BJ (cell line): ENCODE measurements around the gene BORCS5. TPM values are rescaled to one million over a fixed set of nuclear protein-coding genes. Genes with fewer than 3 reads are reported as not detected.

Experiments used
- CTCF ChIA-PET: fragments of 350-600 bp; formaldehyde crosslinking; extraction: SDS; loops from one replicate; lab custom pipeline; 2021; ENCODE audit warnings: antibody characterized with exemption, inconsistent platforms; lab: Yijun Ruan, JAX
- POLR2A ChIA-PET: fragments of 300-600 bp; sonication (Branson Sonifier 250); formaldehyde crosslinking; extraction: SDS; loops from one replicate; lab custom pipeline; 2021; ENCODE audit warnings: antibody characterized with exemption; lab: Charles Lee
- DNase-seq: peaks from one replicate; pipeline ENCODE4 v3.0.0-alpha.2; 2011; ENCODE audit warnings: low read depth
- H3K27me3 ChIP-seq: 2 replicates; pipeline ENCODE4 v1.6.0; 2011; ENCODE audit warnings: low read length; ENCODE audit not compliant: control insufficient read depth, insufficient read depth
- H3K36me3 ChIP-seq: 2 replicates; pipeline ENCODE4 v1.5.1; 2011; ENCODE audit warnings: low read length; ENCODE audit not compliant: control insufficient read depth, insufficient read depth
- H3K4me3 ChIP-seq: 2 replicates; pipeline ENCODE4 v1.5.1; 2011; ENCODE audit warnings: low read depth, mild to moderate bottlenecking, control low read depth, low read length
- polyA plus RNA-seq: library from polyadenylated mRNA; depleted of rRNA; stranded (reverse); fragments of >200 nt; gene quantifications from 2 replicates; pipeline ENCODE4 v1.2.3, GENCODE V29; 2011
- TF ChIP-seq, protein P1 (sequence below): IDR thresholded peaks from 2 replicates; pipeline ENCODE4 v1.5.1; 2011; ENCODE audit warnings: low read depth, mild to moderate bottlenecking, control low read depth, inconsistent platforms, low read length, moderate library complexity; ENCODE audit not compliant: insufficient read depth

Gene BORCS5
- polyA plus RNA-seq, 1 experiment, result 11.9 TPM

- no peak for DNase-seq
These were observed 84.5 kb downstream of the BORCS5 start for GRCh38 chr12:12441429-12441807.

GRCh38 chr12:12441843-12442461, 85.1 kb downstream of the BORCS5 start:
- DNase-seq, result no peak
- POLR2A ChIA-PET, result interaction anchor here (0.5 kb wide), 1 partner anchor 229 kb away, joined by 3 read pairs; no protein-coding TSS in a partner anchor
- no peak overlapping the region for H3K4me3 ChIP-seq
- TF ChIP-seq, protein P1, sequence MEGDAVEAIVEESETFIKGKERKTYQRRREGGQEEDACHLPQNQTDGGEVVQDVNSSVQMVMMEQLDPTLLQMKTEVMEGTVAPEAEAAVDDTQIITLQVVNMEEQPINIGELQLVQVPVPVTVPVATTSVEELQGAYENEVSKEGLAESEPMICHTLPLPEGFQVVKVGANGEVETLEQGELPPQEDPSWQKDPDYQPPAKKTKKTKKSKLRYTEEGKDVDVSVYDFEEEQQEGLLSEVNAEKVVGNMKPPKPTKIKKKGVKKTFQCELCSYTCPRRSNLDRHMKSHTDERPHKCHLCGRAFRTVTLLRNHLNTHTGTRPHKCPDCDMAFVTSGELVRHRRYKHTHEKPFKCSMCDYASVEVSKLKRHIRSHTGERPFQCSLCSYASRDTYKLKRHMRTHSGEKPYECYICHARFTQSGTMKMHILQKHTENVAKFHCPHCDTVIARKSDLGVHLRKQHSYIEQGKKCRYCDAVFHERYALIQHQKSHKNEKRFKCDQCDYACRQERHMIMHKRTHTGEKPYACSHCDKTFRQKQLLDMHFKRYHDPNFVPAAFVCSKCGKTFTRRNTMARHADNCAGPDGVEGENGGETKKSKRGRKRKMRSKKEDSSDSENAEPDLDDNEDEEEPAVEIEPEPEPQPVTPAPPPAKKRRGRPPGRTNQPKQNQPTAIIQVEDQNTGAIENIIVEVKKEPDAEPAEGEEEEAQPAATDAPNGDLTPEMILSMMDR, result no peak
- no peaks in the 10 kb centered on the region for H3K36me3 ChIP-seq
- H3K27me3 ChIP-seq, result no peaks in the 10 kb centered on the region
- CTCF ChIA-PET, result interaction anchor here (1.0 kb wide), 1 partner anchor 64 kb away, joined by 3 read pairs; no protein-coding TSS in a partner anchor

More at GRCh38 chr12:12441429-12441807, 84.5 kb downstream of the BORCS5 start:
- Histone ChIP-seq H3K4me3 (no peak overlapping the region), H3K27me3 (no peaks in the 10 kb centered on the region), H3K36me3 (no peaks in the 10 kb centered on the region)
- ChIA-PET POLR2A (no interaction called here), CTCF (interaction anchor here (1.0 kb wide), 1 partner anchor 64 kb away, joined by 3 read pairs; no protein-coding TSS in a partner anchor)
- TF ChIP-seq, protein P1, result no peak

DNA sequence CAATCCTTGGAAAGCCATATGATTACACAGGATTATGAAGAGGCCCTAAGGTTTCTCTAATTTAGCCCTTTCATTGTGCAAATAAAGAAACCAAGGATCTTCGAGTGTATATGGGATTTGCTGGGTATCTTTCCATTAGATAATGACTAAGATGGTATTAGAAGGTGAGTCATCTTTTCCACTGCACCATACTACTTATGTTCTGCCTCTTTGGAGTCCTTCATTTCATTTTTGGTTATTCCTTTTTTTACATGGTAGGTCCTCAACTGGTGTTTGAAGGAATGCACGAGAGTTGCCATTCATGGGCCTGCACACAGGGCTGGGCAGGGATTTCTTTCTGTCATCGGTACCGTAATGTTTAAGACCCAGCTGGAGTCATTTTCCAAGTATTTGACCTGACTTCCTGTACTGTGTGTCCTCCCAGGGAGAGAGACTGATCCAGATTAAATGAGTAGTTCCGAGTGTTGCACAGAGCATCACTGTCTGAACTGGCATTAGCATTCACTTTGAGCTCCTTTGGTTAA, 85.7 kb downstream of the BORCS5 start:
- Histone ChIP-seq H3K4me3 (no peak overlapping the region), H3K36me3 (no peaks in the 10 kb centered on the region), H3K27me3 (no peaks in the 10 kb centered on the region)
- ChIA-PET CTCF (no interaction called here), POLR2A (interaction anchor here (0.5 kb wide), 1 partner anchor 229 kb away, joined by 3 read pairs; no protein-coding TSS in a partner anchor)
- TF ChIP-seq, protein P1, result no peak
- DNase-seq, result no peak

DNA sequence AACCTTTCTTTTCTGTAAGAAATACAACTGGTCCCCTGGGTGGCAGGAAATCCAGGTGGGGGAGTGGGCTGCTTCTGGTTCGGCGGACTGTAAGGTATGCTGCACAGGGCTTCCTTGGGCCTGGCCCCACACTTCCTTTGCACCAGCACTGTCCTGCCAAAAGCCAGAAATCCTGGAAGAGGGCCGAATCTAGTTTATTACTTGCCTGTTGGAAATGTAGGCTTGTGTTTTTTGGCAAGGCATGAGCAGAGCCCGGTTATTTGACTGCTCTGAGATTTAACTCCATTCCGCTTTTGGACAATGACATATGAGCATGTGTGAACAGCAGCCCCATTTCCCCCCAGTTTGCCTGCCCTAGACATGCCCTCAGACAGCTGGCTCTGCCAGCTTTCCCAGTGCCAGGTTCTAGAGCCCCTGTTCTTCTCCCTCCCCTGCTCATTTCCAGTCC, 86.6 kb downstream of the BORCS5 start:
- no peaks in the 10 kb centered on the region for H3K27me3 ChIP-seq
- no peak overlapping the region for H3K4me3 ChIP-seq
- DNase-seq, result no peak
- CTCF ChIA-PET, result interaction anchor here (1.5 kb wide), 1 partner anchor 9 kb away, joined by 4 read pairs; no protein-coding TSS in a partner anchor
- H3K36me3 ChIP-seq, result no peaks in the 10 kb centered on the region
- POLR2A ChIA-PET, result no interaction called here
- TF ChIP-seq, protein P1, result no peak

- POLR2A ChIA-PET, result no interaction called here
- DNase-seq, result no peak
- CTCF ChIA-PET, result interaction anchor here (1.2 to 1.5 kb wide), 3 partner anchors 10 to 55 kb away, joined by 3 to 4 read pairs (median 3); no protein-coding TSS in a partner anchor
- Histone ChIP-seq H3K4me3 (no peak overlapping the region), H3K27me3 (no peaks in the 10 kb centered on the region), H3K36me3 (no peaks in the 10 kb centered on the region)
- TF ChIP-seq, protein P1, result no peak
These were observed 88.4 kb downstream of the BORCS5 start for GRCh38 chr12:12445165-12445881.
